Smooth muscle cell of the brain vasculature (primary cell): ENCODE results near the gene CLCA1.
"Not testable (repeated sequence)": the region's sequence is repeated elsewhere in the genome, so short reads cannot be mapped to it uniquely, and the experiment has no call there.

ENCODE experiments used
- DNase-seq: peaks from one replicate; pipeline ENCODE4 v3.0.0-alpha.2; 2012; ENCODE audit warnings: low read depth, low spot score

Gene CLCA1

DNA sequence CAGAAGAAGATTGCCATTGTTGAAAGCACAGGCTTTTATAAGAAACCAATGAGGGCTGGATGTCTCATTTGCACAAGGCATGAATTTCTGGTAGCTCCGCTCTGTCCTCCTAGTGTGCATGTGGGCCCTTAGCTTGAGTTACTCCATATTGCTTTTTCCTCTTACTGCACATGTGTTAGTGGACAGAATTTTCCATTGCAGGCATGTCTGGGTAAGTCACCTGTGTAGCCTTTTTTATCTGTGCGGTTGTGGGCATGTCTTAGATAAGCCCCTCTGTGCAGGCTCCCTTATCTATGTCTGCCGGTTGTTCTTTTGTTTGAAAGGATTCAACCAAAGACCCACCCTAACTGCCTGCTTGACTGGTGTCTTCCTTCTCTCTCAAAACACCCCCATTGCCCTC, 7.2 kb upstream of the CLCA1 start:
- no peak for DNase-seq

GRCh38 chr1:86464819-86465218, 3.9 kb upstream of the CLCA1 start:
- no peak for DNase-seq

DNA sequence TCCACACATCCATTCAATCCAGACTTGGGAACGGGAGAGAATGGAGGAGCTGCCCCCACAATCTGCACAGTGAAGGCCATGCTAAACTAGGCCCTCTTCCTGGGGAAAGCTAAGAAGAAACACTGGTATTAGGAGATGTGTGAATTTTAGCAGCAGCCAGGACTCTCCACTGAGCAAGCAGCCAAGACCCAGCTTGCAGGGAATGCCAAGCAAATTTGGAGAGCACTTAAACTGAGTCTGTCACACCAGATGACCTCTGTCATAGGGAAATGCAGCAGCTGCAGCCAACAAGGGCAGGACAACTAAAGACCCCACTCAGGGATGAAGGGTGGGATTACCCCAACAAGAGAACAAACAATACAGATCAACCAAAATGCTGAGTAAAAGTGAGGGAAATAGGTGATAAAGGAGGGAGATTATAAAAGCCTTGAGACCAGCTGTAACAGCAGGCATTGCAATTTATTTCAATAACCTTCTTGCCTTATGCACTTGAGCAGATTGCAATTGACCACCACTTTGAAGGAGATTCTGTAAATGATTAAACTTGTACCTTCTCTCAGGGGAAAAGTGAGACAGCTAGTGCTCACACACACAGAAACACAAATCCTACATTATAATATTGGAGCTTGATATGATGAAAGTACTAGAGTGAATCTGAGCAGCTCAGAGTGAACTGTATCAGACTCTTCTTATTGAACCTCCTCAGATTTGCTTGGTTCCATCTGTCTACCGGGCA, 2.5 kb upstream of the CLCA1 start:
- DNase-seq, result no peak

DNA sequence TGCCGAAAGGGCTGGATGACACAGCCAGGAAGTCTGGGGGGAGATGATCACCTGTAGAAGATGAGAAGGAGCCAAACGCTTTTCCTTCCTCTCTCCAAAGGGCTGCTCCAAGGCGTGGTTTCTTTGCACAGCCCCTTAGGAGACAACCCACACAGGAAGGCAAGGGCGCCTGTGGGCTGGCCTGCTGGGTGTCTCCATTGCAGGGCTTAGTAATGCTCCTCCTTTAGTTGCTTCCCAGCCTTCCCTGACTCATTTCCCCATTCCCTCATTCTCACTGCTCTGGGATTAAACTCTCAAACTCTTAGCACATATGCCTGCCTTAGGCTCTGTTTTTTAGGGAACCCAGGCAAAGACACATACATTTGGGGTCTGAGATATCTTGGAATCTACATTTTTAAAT, 1.7 kb upstream of the CLCA1 start:
- DNase-seq, result no peak

DNA sequence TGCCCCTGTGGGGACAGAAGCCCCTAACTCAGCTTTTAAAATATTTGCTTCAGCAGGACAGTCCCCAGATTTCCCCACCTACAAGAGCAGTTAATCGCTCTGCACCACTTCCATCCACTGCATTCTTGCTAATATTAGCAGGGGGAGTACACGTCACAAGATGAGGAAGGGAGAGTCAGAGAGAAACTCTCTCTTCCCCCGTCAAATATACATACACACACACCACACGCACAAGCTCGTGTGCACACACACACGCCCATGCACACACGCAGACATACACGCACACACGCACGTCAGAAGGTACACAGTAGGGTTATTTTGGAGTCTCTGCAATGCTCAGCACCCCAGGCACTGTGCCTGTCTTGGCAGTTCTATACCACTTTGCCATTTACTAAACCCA, 2.1 kb downstream of the CLCA1 start:
- no peak for DNase-seq

DNA sequence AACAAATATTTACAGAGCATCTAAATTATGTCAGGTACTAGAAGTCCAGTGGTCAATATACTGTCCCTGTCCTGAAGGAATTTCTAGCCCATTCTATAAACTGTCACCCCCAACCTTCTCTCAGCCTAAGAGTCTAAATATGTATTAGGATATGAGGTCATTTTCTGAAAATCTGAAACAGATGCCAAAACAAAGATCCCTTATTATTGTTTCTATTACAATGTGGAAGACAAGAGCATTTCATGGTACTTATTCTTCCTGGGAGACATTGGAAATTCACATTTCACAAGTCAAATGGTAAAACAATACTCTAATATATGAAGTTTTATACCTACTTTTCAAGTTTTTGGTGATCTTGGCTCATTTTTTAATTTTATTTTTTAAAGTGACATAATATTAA, 2.6 kb downstream of the CLCA1 start:
- DNase-seq, result no peak

GRCh38 chr1:86472152-86472551, 3.4 kb downstream of the CLCA1 start:
- DNase-seq, result no peak

DNA sequence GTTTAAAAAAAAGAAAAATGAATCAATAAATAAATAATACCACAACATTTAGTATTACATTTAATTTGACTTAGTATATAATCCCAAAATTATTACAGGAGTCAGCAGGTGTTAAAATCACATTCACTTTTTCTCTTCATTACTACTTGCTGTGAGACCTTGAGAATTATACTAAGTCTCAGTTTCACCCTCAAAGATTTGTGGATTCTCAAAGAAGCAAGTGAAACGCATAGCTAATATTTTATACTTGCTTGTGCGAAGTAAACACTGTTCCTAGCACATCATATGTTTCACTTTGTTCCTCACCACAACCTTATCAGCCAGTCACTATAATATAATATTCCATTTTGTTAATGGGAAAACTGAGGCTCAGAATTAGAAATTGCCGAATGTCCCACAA, 4.0 kb downstream of the CLCA1 start:
- DNase-seq, result no peak

GRCh38 chr1:86477256-86477655, 8.5 kb downstream of the CLCA1 start:
- no peak for DNase-seq

DNA sequence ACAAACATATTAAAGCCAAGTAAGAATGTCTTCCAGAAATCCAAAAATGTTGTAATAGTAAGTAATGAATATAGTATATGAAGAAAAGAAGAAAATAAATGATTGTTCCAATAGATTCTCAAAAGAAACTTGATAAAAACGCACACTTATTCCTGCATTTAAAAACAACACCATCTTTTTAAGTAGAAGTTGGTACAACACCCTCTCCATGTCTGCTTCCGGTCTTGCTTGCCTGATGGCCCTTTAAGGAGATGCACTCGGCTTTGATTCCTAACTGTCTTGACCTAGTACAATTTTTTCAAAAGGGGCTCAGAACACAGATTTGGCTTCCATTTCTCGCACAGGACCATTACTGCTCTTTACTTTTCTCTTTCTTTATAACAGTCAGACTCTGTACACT, 9.0 kb downstream of the CLCA1 start:
- no peak for DNase-seq

- DNase-seq, result no peak
Measured at GRCh38 chr1:86478416-86479156, 9.9 kb downstream of the CLCA1 start.

DNA sequence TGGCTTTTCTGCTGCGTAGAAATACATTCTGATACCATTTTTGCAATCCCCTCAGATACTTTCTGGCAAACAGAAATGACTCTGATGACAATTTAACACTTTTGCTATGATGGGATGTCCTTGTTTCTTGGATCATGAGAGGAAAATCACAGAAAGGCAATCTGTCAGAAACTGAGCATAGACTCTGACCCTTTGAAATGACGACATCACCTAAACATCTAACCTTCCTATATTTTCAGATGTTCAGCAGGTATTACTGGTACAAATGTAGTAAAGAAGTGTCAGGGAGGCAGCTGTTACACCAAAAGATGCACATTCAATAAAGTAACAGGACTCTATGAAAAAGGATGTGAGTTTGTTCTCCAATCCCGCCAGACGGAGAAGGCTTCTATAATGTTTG, 13.2 kb downstream of the CLCA1 start:
- DNase-seq, result no peak

DNA sequence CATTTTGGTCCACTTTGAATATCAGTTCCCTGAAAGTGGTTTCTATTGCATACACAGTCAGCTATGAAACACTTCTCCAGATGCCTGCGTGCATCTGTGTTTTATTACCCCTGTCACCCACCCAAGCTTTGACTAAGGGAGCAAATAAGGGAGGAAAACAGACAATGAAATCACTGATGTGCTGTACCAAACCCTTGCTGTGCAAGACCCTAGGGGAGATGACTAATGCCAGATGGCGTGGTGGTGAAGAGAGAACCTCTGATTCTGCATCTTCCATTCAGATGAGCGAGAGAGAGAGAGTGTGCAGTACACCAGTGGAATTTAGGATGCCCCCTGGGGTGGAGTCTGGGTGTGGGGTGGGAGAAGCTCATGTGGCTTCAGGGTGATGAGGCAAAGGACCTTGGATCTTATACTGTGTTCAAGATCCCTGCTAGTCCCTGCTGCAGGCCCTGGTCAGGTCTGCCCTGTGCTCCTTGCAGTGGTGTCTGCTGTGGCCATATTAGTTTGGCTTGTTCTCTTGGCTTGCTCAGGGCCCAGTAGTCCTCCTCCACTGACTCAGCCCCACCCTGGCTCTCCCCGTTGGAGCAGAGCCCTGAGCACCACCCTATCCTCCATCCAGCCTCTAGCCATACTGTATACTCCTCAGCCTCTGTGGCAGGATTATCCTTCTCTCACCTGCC, 18.5 kb downstream of the CLCA1 start:
- peak; percentile 70 for DNase-seq

DNA sequence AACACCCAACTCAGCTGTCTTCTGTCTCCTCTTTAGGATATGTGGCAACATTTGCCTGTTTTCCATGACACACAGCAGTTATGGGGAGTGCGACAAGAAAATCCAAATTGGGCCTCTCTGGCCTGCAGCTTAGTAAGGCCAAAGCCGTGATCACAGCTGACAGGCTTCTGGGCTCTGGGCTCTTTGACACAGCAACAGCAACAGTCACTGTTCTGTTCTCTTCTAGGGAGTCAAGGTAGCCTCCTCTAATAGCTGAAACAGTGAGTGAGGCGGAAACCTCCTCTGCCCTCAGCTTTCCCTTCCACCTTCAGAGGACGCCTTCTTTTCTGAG, 19.0 kb downstream of the CLCA1 start:
- DNase-seq, result no peak

GRCh38 chr1:86489242-86489878, 20.6 kb downstream of the CLCA1 start:
- no peak for DNase-seq

DNA sequence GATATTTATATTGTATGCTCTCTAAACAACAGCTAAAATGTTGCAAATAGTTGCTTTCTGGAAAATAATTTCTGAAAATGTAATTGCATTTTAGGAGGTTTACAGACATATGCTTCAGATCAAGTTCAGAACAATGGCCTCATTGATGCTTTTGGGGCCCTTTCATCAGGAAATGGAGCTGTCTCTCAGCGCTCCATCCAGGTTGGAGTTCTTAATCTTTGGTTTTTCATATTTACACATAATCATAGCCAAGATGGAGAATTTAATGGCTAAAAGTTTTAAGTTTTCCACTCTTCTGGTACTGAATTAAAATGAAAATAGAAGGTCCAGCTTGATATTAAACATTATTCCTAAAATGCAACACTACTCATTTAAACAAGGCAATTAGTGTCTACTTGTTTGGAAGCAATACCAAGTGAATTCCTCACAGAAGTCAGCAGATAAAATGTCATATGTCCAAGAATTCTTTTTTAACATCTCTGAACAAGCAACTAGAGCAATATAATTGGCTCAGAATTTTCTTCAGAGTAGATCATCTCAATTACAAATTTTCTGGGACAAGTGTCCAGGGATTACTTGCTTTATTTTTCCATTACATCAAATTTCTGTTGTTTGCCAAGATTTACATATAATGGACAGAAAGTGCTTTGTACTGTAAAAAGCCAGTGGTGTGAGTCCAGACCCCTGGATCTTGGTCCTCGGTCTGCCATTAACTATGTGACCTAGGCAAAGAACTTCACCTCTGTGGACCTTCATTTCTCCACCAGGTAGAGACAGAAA, 22.6 kb downstream of the CLCA1 start:
- no peak for DNase-seq

GRCh38 chr1:86498281-86498680, 29.6 kb downstream of the CLCA1 start:
- no peak for DNase-seq

GRCh38 chr1:86499987-86500593, 31.4 kb downstream of the CLCA1 start:
- DNase-seq, result no peak

DNA sequence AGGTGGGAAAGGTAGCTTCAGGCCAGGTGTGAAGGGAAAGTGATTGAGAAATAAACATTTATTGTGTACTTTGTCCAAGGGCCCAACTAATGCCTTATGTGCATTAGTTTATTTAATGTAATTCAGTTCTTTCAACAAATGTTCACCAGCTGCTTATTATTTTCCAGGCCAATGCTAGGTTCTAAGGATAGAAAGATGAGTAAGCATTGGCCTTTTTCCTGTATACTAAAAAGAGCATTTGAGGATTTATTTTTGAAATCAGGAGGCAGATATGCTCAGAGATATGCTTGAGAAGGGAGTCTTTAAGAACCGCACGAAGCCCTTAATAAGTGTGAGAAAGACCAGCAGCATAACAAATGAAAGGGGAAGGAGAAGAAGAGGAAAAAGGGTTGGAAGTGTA, 32.0 kb downstream of the CLCA1 start:
- DNase-seq, result no peak

DNA sequence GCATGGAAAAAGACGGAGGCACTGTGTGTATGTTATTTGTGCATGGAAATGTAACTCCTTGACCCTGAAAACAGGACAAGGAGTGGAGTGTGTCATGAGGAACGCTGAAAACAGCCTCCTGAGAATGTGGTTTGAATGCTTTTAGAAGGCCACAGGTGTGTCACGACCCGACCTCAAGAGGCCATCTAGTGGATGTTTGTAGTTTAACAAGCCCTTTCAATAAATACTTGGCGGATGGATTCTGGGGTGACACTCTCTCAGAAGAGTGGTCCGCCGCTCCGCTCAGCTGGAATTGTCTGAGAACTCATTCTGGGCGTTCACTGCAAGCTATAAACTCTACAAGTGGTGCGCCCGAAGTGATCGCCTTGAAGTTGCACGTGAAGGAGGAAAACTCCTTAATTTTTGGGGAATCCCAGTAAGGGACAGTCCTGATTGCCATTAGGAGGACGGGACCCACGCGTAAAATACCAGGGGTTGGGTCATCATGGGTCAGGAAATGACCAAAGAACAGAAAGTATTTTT, 33.5 kb downstream of the CLCA1 start:
- not testable (repeated sequence) for DNase-seq
